ENCODE measurements around the gene VPS16. TPM values are rescaled to one million over a fixed set of nuclear protein-coding genes. Genes with fewer than 3 reads are reported as not detected.
A peak's percentile ranks its signal among the peaks of the same experiment; 100 is the strongest.

Gene VPS16
- 36.9 TPM for polyA plus RNA-seq (ENCODE audit: insufficient read length)
- long read RNA-seq, donor 1, partial matches to known transcripts = 0 of 4 reads
- long read RNA-seq, donor 1, other reads (novel, unspliced or antisense) = 0 of 4 reads
- long read RNA-seq, donor 2, transcript VPS16-202 (24 exons, 2,750 nt) = major isoform, 5 of 7 reads
- long read RNA-seq, donor 2, partial matches to known transcripts = 0 of 7 reads
- long read RNA-seq, donor 2, other reads (novel, unspliced or antisense) = 0 of 7 reads
- long read RNA-seq, donor 3, partial matches to known transcripts = 0 of 4 reads
- long read RNA-seq, donor 3, other reads (novel, unspliced or antisense) = 0 of 4 reads
- long read RNA-seq, donor 4 = 0 reads
- long read RNA-seq, donor 5, transcript VPS16-202 (24 exons, 2,750 nt) = major isoform, 6 of 10 reads
- long read RNA-seq, donor 5, partial matches to known transcripts = 0 of 10 reads
- long read RNA-seq, donor 5, other reads (novel, unspliced or antisense) = 0 of 10 reads
- long read RNA-seq, donor 6, transcript VPS16-202 (24 exons, 2,750 nt) = major isoform, 11 of 14 reads
- long read RNA-seq, donor 6, partial matches to known transcripts = 0 of 14 reads
- long read RNA-seq, donor 6, other reads (novel, unspliced or antisense) = 0 of 14 reads
- long read RNA-seq, donor 7, transcript VPS16-202 (24 exons, 2,750 nt) = major isoform, 10 of 11 reads
- long read RNA-seq, donor 7, partial matches to known transcripts = 0 of 11 reads
- long read RNA-seq, donor 7, other reads (novel, unspliced or antisense) = 0 of 11 reads
- long read RNA-seq, donor 8, partial matches to known transcripts = 0 of 1 reads
- long read RNA-seq, donor 8, other reads (novel, unspliced or antisense) = 0 of 1 reads

- DNase-seq = peak; percentile 85
Observed at GRCh38 chr20:2840138-2840966, at the start of gene VPS16, which contains the start of gene PCED1A. Gene VPS16 (plus strand): TSS chr20:2840745. CDS start chr20:2840775, 30 bp downstream. Gene PCED1A (minus strand): TSS chr20:2840655. CDS start chr20:2839912, 743 bp downstream.

GRCh38 chr20:2793471-2793870 is 47.1 kb upstream of the VPS16 start:
- no peak for DNase-seq

GRCh38 chr20:2794202-2794748 is 46.3 kb upstream of the VPS16 start:
- DNase-seq = no peak

GRCh38 chr20:2794866-2795447 is 45.6 kb upstream of the VPS16 start:
- no peak for DNase-seq

- DNase-seq = no peak
Observed at GRCh38 chr20:2795451-2795850, 45.1 kb upstream of the VPS16 start.

- DNase-seq = no peak
Observed at GRCh38 chr20:2796011-2796660, 44.4 kb upstream of the VPS16 start.

- no peak for DNase-seq
Observed at GRCh38 chr20:2797136-2797983, 43.2 kb upstream of the VPS16 start.

- no peak for DNase-seq
Observed at GRCh38 chr20:2798095-2798805, 42.3 kb upstream of the VPS16 start.

GRCh38 chr20:2798814-2799213 is 41.7 kb upstream of the VPS16 start:
- no peak for DNase-seq

- no peak for DNase-seq
Observed at GRCh38 chr20:2799271-2799670, 41.3 kb upstream of the VPS16 start.

GRCh38 chr20:2799688-2800520 is 40.6 kb upstream of the VPS16 start:
- no peak for DNase-seq

- no peak for DNase-seq
Observed at GRCh38 chr20:2800521-2801285, 39.8 kb upstream of the VPS16 start, which contains the start of gene CPXM1. Gene CPXM1 (minus strand): TSS chr20:2800627. CDS start chr20:2800572, 55 bp downstream.

GRCh38 chr20:2801286-2801728 is 39.2 kb upstream of the VPS16 start:
- no peak for DNase-seq

GRCh38 chr20:2804041-2804828 is 36.3 kb upstream of the VPS16 start:
- DNase-seq = no peak

- no peak for DNase-seq
Observed at GRCh38 chr20:2804852-2805688, 35.5 kb upstream of the VPS16 start.

Measured in left kidney (tissue), 8 donors.